Uterus (tissue), 2 donors: ENCODE results near the gene BAIAP2.

Experiments used
- POLR2A ChIP-seq, 2 donors: fragments of 450-650 bp; IDR thresholded peaks; one replicate each; pipeline ENCODE4 v1.6.1; 2016; ENCODE audit warnings: antibody characterized with exemption in 2 of 2, mild to moderate bottlenecking in 1 of 2, moderate library complexity in 1 of 2
- TF ChIP-seq, protein P1 (sequence below), 4 experiments: fragments of 200-600 bp in 2 of 4; fragments of 450-650 bp in 2 of 4; sonication (generic) in 2 of 4; IDR thresholded peaks; one replicate each; pipeline ENCODE4 v1.5.1; 2016 to 2019; ENCODE audit warnings: antibody characterized with exemption in 4 of 4, mild to moderate bottlenecking in 2 of 4, moderate library complexity in 1 of 4

- TF ChIP-seq POLR2A (IDR thresholded peaks at IDR 0.05): no peak
- TF ChIP-seq, protein P1, sequence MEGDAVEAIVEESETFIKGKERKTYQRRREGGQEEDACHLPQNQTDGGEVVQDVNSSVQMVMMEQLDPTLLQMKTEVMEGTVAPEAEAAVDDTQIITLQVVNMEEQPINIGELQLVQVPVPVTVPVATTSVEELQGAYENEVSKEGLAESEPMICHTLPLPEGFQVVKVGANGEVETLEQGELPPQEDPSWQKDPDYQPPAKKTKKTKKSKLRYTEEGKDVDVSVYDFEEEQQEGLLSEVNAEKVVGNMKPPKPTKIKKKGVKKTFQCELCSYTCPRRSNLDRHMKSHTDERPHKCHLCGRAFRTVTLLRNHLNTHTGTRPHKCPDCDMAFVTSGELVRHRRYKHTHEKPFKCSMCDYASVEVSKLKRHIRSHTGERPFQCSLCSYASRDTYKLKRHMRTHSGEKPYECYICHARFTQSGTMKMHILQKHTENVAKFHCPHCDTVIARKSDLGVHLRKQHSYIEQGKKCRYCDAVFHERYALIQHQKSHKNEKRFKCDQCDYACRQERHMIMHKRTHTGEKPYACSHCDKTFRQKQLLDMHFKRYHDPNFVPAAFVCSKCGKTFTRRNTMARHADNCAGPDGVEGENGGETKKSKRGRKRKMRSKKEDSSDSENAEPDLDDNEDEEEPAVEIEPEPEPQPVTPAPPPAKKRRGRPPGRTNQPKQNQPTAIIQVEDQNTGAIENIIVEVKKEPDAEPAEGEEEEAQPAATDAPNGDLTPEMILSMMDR (IDR thresholded peaks at IDR 0.05): no peak
Measured at GRCh38 chr17:81099888-81100287, 64.9 kb downstream of the BAIAP2 start.
